Measurements from ENCODE around the gene AHSP. TPM values are rescaled to one million over a fixed set of nuclear protein-coding genes. Genes with fewer than 3 reads are reported as not detected.

Gene AHSP, protein sequence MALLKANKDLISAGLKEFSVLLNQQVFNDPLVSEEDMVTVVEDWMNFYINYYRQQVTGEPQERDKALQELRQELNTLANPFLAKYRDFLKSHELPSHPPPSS
- not detected in 2 replicates for total RNA-seq (2021)
- not detected for Bru-seq, nascent RNA
- percentile 9 among the genes with signal in this experiment for BruChase-seq, experiment 1, labeled RNA remaining after a 2-hour chase
- BruChase-seq, experiment 2, labeled RNA remaining after a 6-hour chase: not detected
- long read RNA-seq: 0 reads

GRCh38 chr16:31527734-31528274 is at the start of gene AHSP:
AHSP (plus strand) TSS chr16:31527900; CDS start chr16:31528140, 240 bp downstream.
- intact Hi-C loops (cut with micrococcal nuclease; ENCODE audit: unreplicated experiment): no loop called here
- POLR2A ChIA-PET (ENCODE audit: unreplicated experiment): no interaction called here
- no peaks in the 10 kb centered on the region for H3K36me3 ChIP-seq (ENCODE audit: low read depth)
- CTCF ChIA-PET: no interaction called here
- H3K9me3 ChIP-seq (ENCODE audit: insufficient read depth, low read depth): no peaks in the 10 kb centered on the region
- no TSS peak for BruUV-seq (replicated peaks)
- peaks cover 82% of the 10 kb centered on the region for H3K27me3 ChIP-seq (ENCODE audit: insufficient read depth, low read depth)
- no peaks in the 10 kb centered on the region for H3K9me2 ChIP-seq (ENCODE audit: insufficient read depth)
- no peak within 1 kb of the TSS for H3K27ac ChIP-seq
- 0 out of 2 replicates have a peak within 1 kb of the TSS, but pooled peaks have one; percentile 14 for H2AFZ ChIP-seq
- no peaks in the 10 kb centered on the region for H3F3A ChIP-seq (ENCODE audit: insufficient read depth, low read depth)
- no peak for DNase-seq
- no peaks in the 10 kb centered on the region for H4K20me1 ChIP-seq (ENCODE audit: insufficient read depth)
- no peak within 1 kb of the TSS for H3K4me3 ChIP-seq
- H3K4me2 ChIP-seq: no peak within 1 kb of the TSS
- TF ChIP-seq CTCF (conservative IDR thresholded peaks at IDR 0.05) (no peak), EZH2 (IDR thresholded peaks at IDR 0.05; ENCODE audit: low read depth) (no peak)
- no peaks in the 10 kb centered on the region for H3K79me2 ChIP-seq (ENCODE audit: low read depth)
- H3K4me1 ChIP-seq (replicated peaks; ENCODE audit: insufficient read depth): no peaks in the 10 kb centered on the region

DNA sequence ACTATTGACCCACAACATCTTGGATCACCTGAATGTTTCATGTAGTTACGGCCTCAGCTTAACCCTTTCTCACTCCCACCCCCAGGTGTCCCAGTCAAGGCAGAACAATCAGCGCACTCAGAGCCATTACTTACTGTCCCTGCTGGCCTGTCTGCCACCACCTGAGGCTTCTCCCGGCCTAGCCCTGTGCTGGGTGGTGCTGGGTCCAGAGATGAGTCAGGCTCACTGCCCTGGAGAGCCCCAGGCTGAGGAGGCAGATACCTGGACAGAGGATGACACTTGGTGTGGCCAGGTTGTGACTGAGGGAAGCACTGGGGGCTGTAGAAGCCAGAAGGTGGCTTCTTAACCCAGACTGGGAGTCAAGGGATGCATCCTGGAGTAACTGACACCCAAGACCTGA is 48.7 kb upstream of the AHSP start:
- ChIA-PET CTCF (no interaction called here), POLR2A (ENCODE audit: unreplicated experiment) (no interaction called here)
- no peak for DNase-seq
- no peak overlapping the region for H2AFZ ChIP-seq
- no peaks in the 10 kb centered on the region for H3K9me3 ChIP-seq (ENCODE audit: insufficient read depth, low read depth)
- H3K36me3 ChIP-seq (ENCODE audit: low read depth): no peaks in the 10 kb centered on the region
- peaks cover 19% of the 10 kb centered on the region for H3F3A ChIP-seq (ENCODE audit: insufficient read depth, low read depth)
- H3K9me2 ChIP-seq (ENCODE audit: insufficient read depth): no peaks in the 10 kb centered on the region
- intact Hi-C loops (cut with micrococcal nuclease; ENCODE audit: unreplicated experiment): loop anchor here (1.0 to 5.0 kb wide), 3 partner anchors 8 to 388 kb away; a partner anchor contains a TSS
- no peak overlapping the region for H3K4me2 ChIP-seq
- 0 out of 2 replicates have a peak, but pooled peaks cover 4% of the 10 kb centered on the region for H3K27me3 ChIP-seq (ENCODE audit: insufficient read depth, low read depth)
- BruUV-seq (replicated peaks): no TSS peak
- no peaks in the 10 kb centered on the region for H4K20me1 ChIP-seq (ENCODE audit: insufficient read depth)
- H3K27ac ChIP-seq: no peak overlapping the region
- H3K4me1 ChIP-seq (replicated peaks; ENCODE audit: insufficient read depth): peaks cover 19% of the 10 kb centered on the region
- H3K4me3 ChIP-seq: no peak overlapping the region
- H3K79me2 ChIP-seq (ENCODE audit: low read depth): no peaks in the 10 kb centered on the region
- TF ChIP-seq EZH2 (IDR thresholded peaks at IDR 0.05; ENCODE audit: low read depth): no peak
- TF ChIP-seq CTCF (conservative IDR thresholded peaks at IDR 0.05): no peak

- no peak for DNase-seq
- ChIA-PET POLR2A (ENCODE audit: unreplicated experiment) (no interaction called here), CTCF (no interaction called here)
- H3F3A ChIP-seq (ENCODE audit: insufficient read depth, low read depth): peaks cover 19% of the 10 kb centered on the region
- H3K9me3 ChIP-seq (ENCODE audit: insufficient read depth, low read depth): no peaks in the 10 kb centered on the region
- intact Hi-C loops (cut with micrococcal nuclease; ENCODE audit: unreplicated experiment): loop anchor here (5.0 kb wide), 2 partner anchors 233 to 388 kb away; a partner anchor contains a TSS
- H2AFZ ChIP-seq: no peak overlapping the region
- H4K20me1 ChIP-seq (ENCODE audit: insufficient read depth): no peaks in the 10 kb centered on the region
- TF ChIP-seq CTCF (conservative IDR thresholded peaks at IDR 0.05) (no peak), EZH2 (IDR thresholded peaks at IDR 0.05; ENCODE audit: low read depth) (no peak)
- H3K27ac ChIP-seq: no peak overlapping the region
- no peak overlapping the region for H3K4me2 ChIP-seq
- no peak overlapping the region for H3K4me3 ChIP-seq
- H3K79me2 ChIP-seq (ENCODE audit: low read depth): no peaks in the 10 kb centered on the region
- peaks cover 19% of the 10 kb centered on the region for H3K4me1 ChIP-seq (replicated peaks; ENCODE audit: insufficient read depth)
- H3K27me3 ChIP-seq (ENCODE audit: insufficient read depth, low read depth): 0 out of 2 replicates have a peak, but pooled peaks cover 4% of the 10 kb centered on the region
- H3K9me2 ChIP-seq (ENCODE audit: insufficient read depth): no peaks in the 10 kb centered on the region
- no TSS peak for BruUV-seq (replicated peaks)
- H3K36me3 ChIP-seq (ENCODE audit: low read depth): no peaks in the 10 kb centered on the region
Measured at GRCh38 chr16:31479751-31480150, 47.9 kb upstream of the AHSP start.

All from PC-9 (cell line).